Retinal pigment epithelial cell (primary cell): ENCODE results near the gene ARID2.

ENCODE experiments used
- DNase-seq: peaks from one replicate; pipeline ENCODE4 v3.0.0-alpha.2; 2010; ENCODE audit warnings: low read depth
- H3K4me3 ChIP-seq: 2 replicates; pipeline ENCODE4 v1.5.1; 2011; ENCODE audit warnings: mild to moderate bottlenecking, low read length, control low read depth, moderate library complexity
- CTCF ChIP-seq: conservative IDR thresholded peaks from 2 replicates; pipeline ENCODE4 v1.5.1; 2011; ENCODE audit warnings: low read depth, low read length, control low read depth, inconsistent platforms

The ARID2 gene

GRCh38 chr12:45909041-45909713 lies 179.7 kb downstream of the ARID2 start:
- TF ChIP-seq CTCF: no peak
- no peak overlapping the region for H3K4me3 ChIP-seq
- no peak for DNase-seq

- no peak for TF ChIP-seq CTCF
- H3K4me3 ChIP-seq: no peak overlapping the region
- no peak for DNase-seq
These were observed 183.3 kb downstream of the ARID2 start for GRCh38 chr12:45912774-45913173.

- no peak overlapping the region for H3K4me3 ChIP-seq
- no peak for DNase-seq
- TF ChIP-seq CTCF: no peak
These were observed 184.1 kb downstream of the ARID2 start for GRCh38 chr12:45913631-45914030.

GRCh38 chr12:45914090-45914489 lies 184.6 kb downstream of the ARID2 start:
- TF ChIP-seq CTCF: no peak
- H3K4me3 ChIP-seq: no peak overlapping the region
- peak; percentile 19 for DNase-seq

- no peak overlapping the region for H3K4me3 ChIP-seq
- DNase-seq: no peak
- TF ChIP-seq CTCF: no peak
These were observed 185.9 kb downstream of the ARID2 start for GRCh38 chr12:45915405-45915804.

- TF ChIP-seq CTCF: no peak
- H3K4me3 ChIP-seq: no peak overlapping the region
- no peak for DNase-seq
These were observed 189.3 kb downstream of the ARID2 start for GRCh38 chr12:45918818-45919217.

GRCh38 chr12:45928309-45928708 lies 198.8 kb downstream of the ARID2 start:
- DNase-seq: no peak
- TF ChIP-seq CTCF: no peak
- H3K4me3 ChIP-seq: no peak overlapping the region
